GM21447 (cell line): ENCODE measurements around the gene VSIG10L.

ENCODE experiments used
- ATAC-seq: cut with Tn5 transposase; IDR thresholded peaks from one replicate; pipeline ENCODE4 v1.9.1; 2021; ENCODE audit not compliant: unreplicated experiment

Gene VSIG10L

GRCh38 chr19:51365965-51366388 is 24.0 kb upstream of the VSIG10L start, which contains the start of gene ETFB:
TSS of gene ETFB (minus strand) at chr19:51366388. CDS start at chr19:51366326, 62 bp downstream.
- ATAC-seq: no peak

GRCh38 chr19:51365211-51365964 is 23.4 kb upstream of the VSIG10L start:
- no peak for ATAC-seq

- no peak for ATAC-seq
Observed at GRCh38 chr19:51364200-51365106, 22.5 kb upstream of the VSIG10L start.

- ATAC-seq: no peak
Observed at GRCh38 chr19:51361239-51361638, 19.3 kb upstream of the VSIG10L start.

GRCh38 chr19:51359294-51359693 is 17.4 kb upstream of the VSIG10L start:
- no peak for ATAC-seq

GRCh38 chr19:51357952-51358351 is 16.0 kb upstream of the VSIG10L start:
- no peak for ATAC-seq

- ATAC-seq: no peak
Observed at GRCh38 chr19:51356159-51356801, 14.3 kb upstream of the VSIG10L start.

GRCh38 chr19:51354742-51355148 is 12.8 kb upstream of the VSIG10L start:
- ATAC-seq: no peak

- ATAC-seq: no peak
Observed at GRCh38 chr19:51354103-51354741, 12.3 kb upstream of the VSIG10L start.

- ATAC-seq: no peak
Observed at GRCh38 chr19:51352783-51353360, 10.9 kb upstream of the VSIG10L start.

GRCh38 chr19:51351266-51351990 is 9.5 kb upstream of the VSIG10L start:
- no peak for ATAC-seq

GRCh38 chr19:51347209-51347928 is 5.4 kb upstream of the VSIG10L start:
- ATAC-seq: no peak

- no peak for ATAC-seq
Observed at GRCh38 chr19:51346742-51347141, 4.8 kb upstream of the VSIG10L start.

- ATAC-seq: no peak
Observed at GRCh38 chr19:51345076-51345620, 3.2 kb upstream of the VSIG10L start.

- no peak for ATAC-seq
Observed at GRCh38 chr19:51342631-51343569, 961 bp upstream of the VSIG10L start.

- ATAC-seq: no peak
Observed at GRCh38 chr19:51341066-51341465, 873 bp downstream of the VSIG10L start.

GRCh38 chr19:51339687-51340656 is 2.0 kb downstream of the VSIG10L start:
- peak; percentile 52 for ATAC-seq
